GM23338 (cell line): Measurements from ENCODE around the gene KDM5C. TPM values are rescaled to one million over a fixed set of nuclear protein-coding genes. Genes with fewer than 3 reads are reported as not detected.

Experiments
- ATAC-seq: fragments of 200-7000 bp; cut with Tn5 transposase; 3 replicates; pipeline ENCODE4 v1.9.1; 2020
- DNase-seq: peaks from one replicate; pipeline ENCODE4 v3.0.0-alpha.2; 2015; ENCODE audit warnings: low spot score
- H2AFZ ChIP-seq: fragments of 200-600 bp; sonication (generic); 2 replicates; pipeline ENCODE4 v1.8.0; 2016; ENCODE audit warnings: antibody characterized with exemption, mild to moderate bottlenecking, moderate library complexity
- H3F3A ChIP-seq: fragments of 200-600 bp; sonication (generic); replicated peaks from 2 replicates; pipeline ENCODE4 v1.8.0; 2017; ENCODE audit warnings: antibody characterized with exemption, mixed run types, low read depth
- H3K27ac ChIP-seq: fragments of 200-600 bp; sonication (generic); 2 replicates; pipeline ENCODE4 v1.6.1; 2016; ENCODE audit warnings: low read depth
- H3K27me3 ChIP-seq: fragments of 200-600 bp; sonication (generic); 2 replicates; pipeline ENCODE4 v1.8.0; 2016; ENCODE audit warnings: mild to moderate bottlenecking, mixed run types, moderate library complexity; ENCODE audit not compliant: insufficient read depth
- H3K36me3 ChIP-seq: fragments of 200-600 bp; sonication (generic); 2 replicates; pipeline ENCODE4 v1.8.0; 2016; ENCODE audit warnings: mild to moderate bottlenecking; ENCODE audit not compliant: insufficient read depth
- H3K4me1 ChIP-seq: fragments of 200-600 bp; sonication (generic); 2 replicates; pipeline ENCODE4 v1.8.0; 2016; ENCODE audit warnings: mild to moderate bottlenecking, moderate library complexity; ENCODE audit not compliant: insufficient read depth
- H3K4me2 ChIP-seq: fragments of 200-600 bp; sonication (generic); 2 replicates; pipeline ENCODE4 v1.7.1; 2017; ENCODE audit warnings: mixed run types
- H3K4me3 ChIP-seq: fragments of 200-600 bp; sonication (generic); 2 replicates; pipeline ENCODE4 v1.6.1; 2016; ENCODE audit warnings: mixed run types
- H3K79me2 ChIP-seq: fragments of 200-600 bp; sonication (generic); replicated peaks from 2 replicates; pipeline ENCODE4 v1.8.0; 2017; ENCODE audit warnings: mild to moderate bottlenecking; ENCODE audit not compliant: insufficient read depth
- H3K9me2 ChIP-seq: fragments of 200-600 bp; sonication (generic); 2 replicates; pipeline ENCODE4 v1.8.0; 2017; ENCODE audit not compliant: insufficient read depth
- H4K20me1 ChIP-seq: fragments of 200-600 bp; sonication (generic); replicated peaks from 2 replicates; pipeline ENCODE4 v1.8.0; 2017; ENCODE audit warnings: mild to moderate bottlenecking; ENCODE audit not compliant: insufficient read depth
- H3K27ac Mint-ChIP-seq: 2 replicates; pipeline ENCODE4 v1.8.0; 2020; ENCODE audit warnings: inconsistent platforms, mild to moderate bottlenecking, moderate library complexity, mixed read lengths
- H3K27me3 Mint-ChIP-seq: 3 replicates; pipeline ENCODE4 v1.8.0; 2022; ENCODE audit warnings: low read depth, mild to moderate bottlenecking, moderate library complexity, mixed read lengths, inconsistent platforms; ENCODE audit not compliant: insufficient read depth, poor library complexity
- H3K36me3 Mint-ChIP-seq: 3 replicates; pipeline ENCODE4 v1.8.0; 2021; ENCODE audit warnings: low read depth, mild to moderate bottlenecking, inconsistent platforms, moderate library complexity, mixed read lengths
- H3K4me1 Mint-ChIP-seq: 3 replicates; pipeline ENCODE4 v1.8.0; 2020; ENCODE audit warnings: mild to moderate bottlenecking, inconsistent platforms, mixed read lengths
- H3K4me3 Mint-ChIP-seq: 3 replicates; pipeline ENCODE4 v1.8.0; 2021; ENCODE audit warnings: moderate library complexity, mild to moderate bottlenecking, inconsistent platforms, mixed read lengths
- H3K9me3 Mint-ChIP-seq: 3 replicates; pipeline ENCODE4 v1.8.0; 2020; ENCODE audit warnings: moderate library complexity, mild to moderate bottlenecking, inconsistent platforms, mixed read lengths
- CREB1 ChIP-seq: fragments of 250-450 bp; sonication (Bioruptor Pico); IDR thresholded peaks from 2 replicates; pipeline ENCODE4 v1.5.0; 2020; ENCODE audit warnings: low read depth, mild to moderate bottlenecking, moderate library complexity
- ETS1 ChIP-seq: IDR thresholded peaks from 2 replicates; pipeline ENCODE4 v1.6.1; 2016; ENCODE audit warnings: antibody characterized with exemption
- EZH2phosphoT487 ChIP-seq: fragments of 200-600 bp; sonication (generic); IDR thresholded peaks from one replicate; pipeline ENCODE4 v1.8.1; 2018; ENCODE audit warnings: antibody characterized with exemption; ENCODE audit not compliant: unreplicated experiment
- JUNB ChIP-seq: IDR thresholded peaks from one replicate; pipeline ENCODE4 v1.6.1; 2016; ENCODE audit warnings: antibody characterized with exemption; ENCODE audit not compliant: unreplicated experiment
- NANOG ChIP-seq: IDR thresholded peaks from 2 replicates; pipeline ENCODE4 v1.6.1; 2016; ENCODE audit warnings: antibody characterized with exemption, borderline replicate concordance
- POLR2AphosphoS5 ChIP-seq: IDR thresholded peaks from 2 replicates; pipeline ENCODE4 v1.6.1; 2016; ENCODE audit warnings: antibody characterized with exemption, low read depth
- STAT1 ChIP-seq: IDR thresholded peaks from one replicate; pipeline ENCODE4 v1.6.1; 2016; ENCODE audit warnings: antibody characterized with exemption; ENCODE audit not compliant: unreplicated experiment
- ZNF114 ChIP-seq: fragments of 250-450 bp; sonication (Bioruptor Pico); IDR thresholded peaks from 2 replicates; pipeline ENCODE4 v1.5.0; 2020; ENCODE audit warnings: mild to moderate bottlenecking, moderate library complexity
- ZNF331 ChIP-seq: fragments of 250-450 bp; sonication (Bioruptor Pico); IDR thresholded peaks from 2 replicates; pipeline ENCODE4 v1.5.0; 2020; ENCODE audit warnings: low read depth, mild to moderate bottlenecking, moderate library complexity
- polyA plus RNA-seq: library from polyadenylated mRNA; unstranded; fragments of >200 nt; fragmentation: Nextera tagmentation; extraction: Ambion mirVana; gene quantifications from 2 replicates; pipeline ENCODE4 v1.2.1, GENCODE V29; 2016
- total RNA-seq: library from RNA; depleted of rRNA; stranded (reverse); fragments of >200 nt; shearing (Covaris generic); gene quantifications from 2 replicates; pipeline ENCODE4 v1.2.3, GENCODE V29; 2014
- TF ChIP-seq, protein P1 (sequence below), 2 experiments: fragments of 200-600 bp in 1 of 2; sonication (generic) in 1 of 2; conservative IDR thresholded peaks; 2 replicates each; pipeline versions ENCODE4 v1.5.1 to v1.6.1; 2016 to 2017; ENCODE audit warnings: antibody characterized with exemption in 2 of 2, low read depth in 2 of 2, mild to moderate bottlenecking in 2 of 2, moderate library complexity in 1 of 2

Gene KDM5C
- total and polyA plus RNA-seq, 2 experiments from 2014 or later, result 20.3 to 173 TPM

- TF ChIP-seq, protein P1, sequence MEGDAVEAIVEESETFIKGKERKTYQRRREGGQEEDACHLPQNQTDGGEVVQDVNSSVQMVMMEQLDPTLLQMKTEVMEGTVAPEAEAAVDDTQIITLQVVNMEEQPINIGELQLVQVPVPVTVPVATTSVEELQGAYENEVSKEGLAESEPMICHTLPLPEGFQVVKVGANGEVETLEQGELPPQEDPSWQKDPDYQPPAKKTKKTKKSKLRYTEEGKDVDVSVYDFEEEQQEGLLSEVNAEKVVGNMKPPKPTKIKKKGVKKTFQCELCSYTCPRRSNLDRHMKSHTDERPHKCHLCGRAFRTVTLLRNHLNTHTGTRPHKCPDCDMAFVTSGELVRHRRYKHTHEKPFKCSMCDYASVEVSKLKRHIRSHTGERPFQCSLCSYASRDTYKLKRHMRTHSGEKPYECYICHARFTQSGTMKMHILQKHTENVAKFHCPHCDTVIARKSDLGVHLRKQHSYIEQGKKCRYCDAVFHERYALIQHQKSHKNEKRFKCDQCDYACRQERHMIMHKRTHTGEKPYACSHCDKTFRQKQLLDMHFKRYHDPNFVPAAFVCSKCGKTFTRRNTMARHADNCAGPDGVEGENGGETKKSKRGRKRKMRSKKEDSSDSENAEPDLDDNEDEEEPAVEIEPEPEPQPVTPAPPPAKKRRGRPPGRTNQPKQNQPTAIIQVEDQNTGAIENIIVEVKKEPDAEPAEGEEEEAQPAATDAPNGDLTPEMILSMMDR (conservative IDR thresholded peaks at IDR 0.05; ENCODE audit: low read depth in 2 of 2), result no peak
- TF ChIP-seq CREB1 (CRISPR knock-in tag) (no peak), ZNF331 (CRISPR knock-in tag) (no peak), ZNF114 (no peak)
Observed at GRCh38 chrX:53249408-53250042, 24.5 kb upstream of the KDM5C start (continued).

DNA sequence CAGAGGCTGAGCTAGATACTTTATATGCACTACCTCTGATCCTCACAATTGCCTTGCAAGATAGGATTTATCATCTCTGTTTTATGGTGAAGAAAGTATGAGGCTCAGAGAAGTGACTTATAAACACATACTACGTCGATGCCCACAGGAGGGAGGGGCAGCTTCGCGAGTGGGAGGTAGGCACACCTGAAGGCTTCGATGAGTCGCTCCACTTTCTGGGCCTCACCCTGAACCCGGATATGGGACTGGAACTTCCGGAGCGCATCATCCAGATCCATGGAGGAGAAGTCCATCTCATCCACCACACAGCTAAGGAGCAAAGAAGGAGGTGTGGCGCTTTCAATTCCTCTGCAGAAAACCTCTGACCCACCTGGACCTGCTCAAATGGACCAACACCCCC lies 22.9 kb upstream of the KDM5C start:
- DNase-seq (no peak), ATAC-seq (no peak)
- Mint-ChIP-seq H3K36me3 (peaks cover 15% of the 10 kb centered on the region), H3K9me3 (no peaks in the 10 kb centered on the region), H3K4me1 (no peaks in the 10 kb centered on the region), H3K27me3 (no peaks in the 10 kb centered on the region), H3K27ac (no peak overlapping the region), H3K4me3 (no peak overlapping the region)
- Histone ChIP-seq H3K79me2 (no peaks in the 10 kb centered on the region), H3K9me2 (no peaks in the 10 kb centered on the region), H3K27me3 (no peaks in the 10 kb centered on the region), H3K4me2 (no peak overlapping the region), H3K36me3 (peaks cover under 1% of the 10 kb centered on the region; the same call in 1 of the 2 replicates), H2AFZ (no peak overlapping the region), H3K4me1 (no peaks in the 10 kb centered on the region), H3F3A (no peaks in the 10 kb centered on the region), H3K4me3 (no peak overlapping the region), H4K20me1 (no peaks in the 10 kb centered on the region), H3K27ac (no peak overlapping the region)
- TF ChIP-seq ETS1 (no peak), POLR2AphosphoS5 (no peak), ZNF331 (CRISPR knock-in tag) (no peak), STAT1 (no peak), NANOG (no peak), EZH2phosphoT487 (no peak), JUNB (no peak)
- TF ChIP-seq, protein P1 (conservative IDR thresholded peaks at IDR 0.05; ENCODE audit: low read depth in 2 of 2), result no peak
